ENCODE results near the gene DIPK1C. TPM values are rescaled to one million over a fixed set of nuclear protein-coding genes. Genes with fewer than 3 reads are reported as not detected.

The DIPK1C gene
- total and polyA plus RNA-seq, 11 donors: 1.3 to 14.2 (median 6.3) TPM

DNA sequence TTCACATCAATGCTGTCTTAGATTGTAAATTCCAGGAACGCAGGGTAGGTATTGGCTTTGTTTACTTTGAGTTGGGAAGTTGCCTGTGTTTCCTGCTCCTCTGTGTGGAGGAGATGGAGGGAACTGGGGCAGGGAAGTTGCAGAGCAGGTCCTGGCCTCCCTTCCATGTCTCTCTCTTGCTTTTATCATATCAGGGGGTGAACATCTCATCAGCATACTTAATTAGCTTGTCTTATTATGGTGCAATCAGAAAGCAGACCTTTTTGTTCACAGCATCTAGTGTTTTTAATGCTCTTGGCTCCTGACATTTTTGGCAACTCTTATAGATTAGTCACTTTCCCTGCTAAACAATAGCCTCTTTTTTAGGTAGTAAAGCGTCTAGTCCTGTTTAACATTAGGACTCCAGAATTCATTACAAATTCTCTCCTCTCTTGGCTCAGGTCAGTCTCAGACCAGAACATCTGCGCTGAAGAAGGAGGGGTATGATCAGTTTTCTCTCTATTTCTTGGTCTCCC lies 11.5 kb upstream of the DIPK1C start:
- H3K27me3 ChIP-seq: no peaks in the 10 kb centered on the region
- ATAC-seq (peak in 3 of 4 donors; percentile 78 to 89 (median 84)), DNase-seq (no peak)
- H3K4me3 ChIP-seq: no peak overlapping the region
- peak overlapping the region in 6 of 12 donors; percentile 15 to 40 (median 24) for H3K27ac ChIP-seq
- peaks cover 0 to 19% (median 6%) of the 10 kb centered on the region in 12 donors for H3K4me1 ChIP-seq
- intact Hi-C loops (cut with DNase I): loop anchor here in 1 of 10 donors (10.0 kb wide), 1 partner anchor 64 kb away; no protein-coding TSS in a partner anchor
- TF ChIP-seq POLR2A (IDR thresholded peaks at IDR 0.05): no peak
- TF ChIP-seq, protein P1, sequence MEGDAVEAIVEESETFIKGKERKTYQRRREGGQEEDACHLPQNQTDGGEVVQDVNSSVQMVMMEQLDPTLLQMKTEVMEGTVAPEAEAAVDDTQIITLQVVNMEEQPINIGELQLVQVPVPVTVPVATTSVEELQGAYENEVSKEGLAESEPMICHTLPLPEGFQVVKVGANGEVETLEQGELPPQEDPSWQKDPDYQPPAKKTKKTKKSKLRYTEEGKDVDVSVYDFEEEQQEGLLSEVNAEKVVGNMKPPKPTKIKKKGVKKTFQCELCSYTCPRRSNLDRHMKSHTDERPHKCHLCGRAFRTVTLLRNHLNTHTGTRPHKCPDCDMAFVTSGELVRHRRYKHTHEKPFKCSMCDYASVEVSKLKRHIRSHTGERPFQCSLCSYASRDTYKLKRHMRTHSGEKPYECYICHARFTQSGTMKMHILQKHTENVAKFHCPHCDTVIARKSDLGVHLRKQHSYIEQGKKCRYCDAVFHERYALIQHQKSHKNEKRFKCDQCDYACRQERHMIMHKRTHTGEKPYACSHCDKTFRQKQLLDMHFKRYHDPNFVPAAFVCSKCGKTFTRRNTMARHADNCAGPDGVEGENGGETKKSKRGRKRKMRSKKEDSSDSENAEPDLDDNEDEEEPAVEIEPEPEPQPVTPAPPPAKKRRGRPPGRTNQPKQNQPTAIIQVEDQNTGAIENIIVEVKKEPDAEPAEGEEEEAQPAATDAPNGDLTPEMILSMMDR (IDR thresholded peaks at IDR 0.05): no peak
- peaks cover 0 to 7% (median 0%) of the 10 kb centered on the region in 12 donors for H3K9me3 ChIP-seq
- H3K36me3 ChIP-seq: no peaks in the 10 kb centered on the region
- 43 to 68% (median 51%) methylated on average over 3 of the region's 3 CpGs for WGBS, 4 donors

DNA sequence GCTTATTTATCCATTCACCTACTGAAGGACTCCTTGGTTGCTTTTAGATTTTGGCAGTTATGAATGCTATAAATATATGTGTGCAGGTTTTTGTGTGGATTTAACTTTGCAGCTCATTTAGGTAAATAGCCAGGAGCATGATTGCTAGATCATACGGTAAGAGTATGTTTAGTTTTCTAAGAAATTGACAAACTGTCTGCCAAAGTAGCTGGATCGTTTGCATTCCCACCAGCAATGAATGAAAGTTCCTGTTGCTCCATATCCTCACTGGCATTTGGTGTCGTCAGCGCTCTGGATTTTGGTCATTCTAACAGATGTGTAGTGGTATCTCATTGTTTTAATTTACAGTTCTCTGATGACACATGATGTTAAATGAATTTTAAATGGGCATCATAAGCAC lies 8.7 kb upstream of the DIPK1C start:
- TF ChIP-seq, protein P1 (IDR thresholded peaks at IDR 0.05): no peak
- no peak for TF ChIP-seq POLR2A (IDR thresholded peaks at IDR 0.05)
- intact Hi-C loops (cut with DNase I): loop anchor here in 1 of 10 donors (10.0 kb wide), 1 partner anchor 61 kb away; no protein-coding TSS in a partner anchor
- no peak overlapping the region for H3K4me3 ChIP-seq
- no peak for ATAC-seq
- no peak for DNase-seq
- no peak overlapping the region for H3K27ac ChIP-seq
- H3K27me3 ChIP-seq: no peaks in the 10 kb centered on the region
- WGBS, 4 donors: 84 to 91% (median 87%) methylated on average over 4 of the region's 4 CpGs
- peaks cover 0 to 17% (median 6%) of the 10 kb centered on the region in 12 donors for H3K4me1 ChIP-seq
- no peaks in the 10 kb centered on the region for H3K36me3 ChIP-seq
- peaks cover 0 to 7% (median 0%) of the 10 kb centered on the region in 12 donors for H3K9me3 ChIP-seq

DNA sequence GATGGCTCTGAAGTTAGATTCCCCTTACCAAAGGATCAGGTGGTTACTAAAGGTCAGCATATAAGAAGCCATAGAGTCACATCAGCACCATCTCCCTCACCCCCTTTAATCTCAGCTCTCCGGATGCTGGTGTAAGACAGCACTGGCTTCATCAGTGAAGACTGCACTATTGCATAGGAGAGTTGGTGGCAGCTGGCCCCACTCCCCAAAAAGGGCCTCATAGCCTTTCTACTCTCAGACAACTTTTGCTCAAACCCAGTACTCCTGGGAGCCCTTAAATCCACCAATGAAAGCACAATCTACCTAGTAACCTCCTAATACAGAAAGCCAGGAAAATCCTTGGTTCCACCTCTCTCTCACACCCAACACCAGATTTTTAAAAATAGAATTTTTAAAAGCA lies 6.9 kb upstream of the DIPK1C start:
- Histone ChIP-seq H3K27me3 (no peaks in the 10 kb centered on the region), H3K27ac (no peak overlapping the region), H3K4me1 (peaks cover 0 to 26% (median 9%) of the 10 kb centered on the region in 12 donors), H3K36me3 (no peaks in the 10 kb centered on the region), H3K4me3 (no peak overlapping the region), H3K9me3 (no peaks in the 10 kb centered on the region)
- DNase-seq: no peak
- TF ChIP-seq, protein P1 (IDR thresholded peaks at IDR 0.05): no peak
- TF ChIP-seq POLR2A (IDR thresholded peaks at IDR 0.05): no peak
- ATAC-seq: no peak
- WGBS, 4 donors: 75 to 100% (median 100%) methylated on average over 1 of the region's 1 CpG
- intact Hi-C loops (cut with DNase I): loop anchor here in 1 of 10 donors (10.0 kb wide), 1 partner anchor 59 kb away; no protein-coding TSS in a partner anchor

DNA sequence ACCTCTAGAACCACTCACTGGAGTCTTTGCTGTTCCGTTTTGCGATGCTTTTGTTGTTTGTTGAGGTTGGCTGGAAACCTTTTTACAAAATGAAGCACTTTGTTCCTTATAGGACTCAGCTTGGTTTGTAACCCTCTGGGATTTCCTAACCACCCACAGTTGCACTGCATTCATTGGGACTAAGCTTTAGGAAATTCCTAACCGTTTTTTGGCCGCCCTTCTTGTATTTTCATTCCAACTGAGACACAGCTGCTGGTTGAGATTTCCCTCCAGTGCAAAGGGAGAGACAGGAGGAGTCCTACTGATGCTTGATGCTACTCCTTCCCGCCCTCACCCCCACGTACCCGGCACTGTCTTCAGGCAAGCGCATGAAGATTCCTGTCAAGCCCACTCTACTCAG lies 6.1 kb upstream of the DIPK1C start:
- peak in 3 of 4 donors; percentile 26 to 51 (median 47) for ATAC-seq
- intact Hi-C loops (cut with DNase I): loop anchor here in 1 of 10 donors (10.0 kb wide), 1 partner anchor 58 kb away; no protein-coding TSS in a partner anchor

More for the DNA sequence above, 6.1 kb upstream of the DIPK1C start:
- WGBS, 4 donors: 71 to 77% (median 73%) methylated on average over 8 of the region's 8 CpGs
- DNase-seq: no peak
- Histone ChIP-seq H3K27me3 (peaks cover 0 to 1% (median 0%) of the 10 kb centered on the region in 9 donors), H3K9me3 (no peaks in the 10 kb centered on the region), H3K27ac (peak overlapping the region in 3 of 12 donors; percentile 3 to 28 (median 26)), H3K4me1 (peaks cover 0 to 26% (median 10%) of the 10 kb centered on the region in 12 donors), H3K4me3 (no peak overlapping the region), H3K36me3 (no peaks in the 10 kb centered on the region)
- TF ChIP-seq, protein P1 (IDR thresholded peaks at IDR 0.05): no peak
- TF ChIP-seq POLR2A (IDR thresholded peaks at IDR 0.05): no peak
